ENCODE data around the gene LEKR1. TPM values are rescaled to one million over a fixed set of nuclear protein-coding genes. Genes with fewer than 3 reads are reported as not detected.

Gene LEKR1
- total RNA-seq, 1 experiment from 2014 or later: 0.90 TPM

- Histone ChIP-seq H3K4me1 (ENCODE audit: insufficient read depth, low read length, poor library complexity, severe bottlenecking) (peaks cover 19% of the 10 kb centered on the region), H3K4me3 (ENCODE audit: low read depth, low read length, poor library complexity, severe bottlenecking) (no peak overlapping the region), H3K36me3 (ENCODE audit: insufficient read depth, low read length, poor library complexity, severe bottlenecking) (no peaks in the 10 kb centered on the region), H3K27ac (ENCODE audit: low read depth, low read length, poor library complexity, severe bottlenecking) (no peak overlapping the region), H3K27me3 (replicated peaks; ENCODE audit: insufficient read depth, low read depth, low read length, poor library complexity) (no peaks in the 10 kb centered on the region), H3K9me3 (ENCODE audit: low read depth, low read length, poor library complexity, severe bottlenecking) (no peaks in the 10 kb centered on the region)
- CTCF ChIA-PET: no interaction called here
- DNase-seq (ENCODE audit: low spot score): no peak
- no TSS peak for BruUV-seq (replicated peaks)
- POLR2A ChIA-PET (ENCODE audit: low non-redundant PET): no interaction called here
- TF ChIP-seq CTCF (conservative IDR thresholded peaks at IDR 0.05; ENCODE audit: low read depth, low read length): no peak
- no peak for TF ChIP-seq EZH2 (IDR thresholded peaks at IDR 0.05; ENCODE audit: borderline replicate concordance, low read depth, low read length, poor library complexity, severe bottlenecking)
- intact Hi-C loops (cut with micrococcal nuclease; ENCODE audit: unreplicated experiment): no loop called here
Observed at GRCh38 chr3:157059661-157060060, 233.5 kb downstream of the LEKR1 start.

GRCh38 chr3:157061265-157061664, 235.1 kb downstream of the LEKR1 start:
- Histone ChIP-seq H3K4me3 (ENCODE audit: low read depth, low read length, poor library complexity, severe bottlenecking) (no peak overlapping the region), H3K27me3 (replicated peaks; ENCODE audit: insufficient read depth, low read depth, low read length, poor library complexity) (no peaks in the 10 kb centered on the region), H3K9me3 (ENCODE audit: low read depth, low read length, poor library complexity, severe bottlenecking) (no peaks in the 10 kb centered on the region), H3K27ac (ENCODE audit: low read depth, low read length, poor library complexity, severe bottlenecking) (no peak overlapping the region), H3K36me3 (ENCODE audit: insufficient read depth, low read length, poor library complexity, severe bottlenecking) (no peaks in the 10 kb centered on the region), H3K4me1 (ENCODE audit: insufficient read depth, low read length, poor library complexity, severe bottlenecking) (peaks cover 28% of the 10 kb centered on the region)
- TF ChIP-seq CTCF (conservative IDR thresholded peaks at IDR 0.05; ENCODE audit: low read depth, low read length): no peak
- TF ChIP-seq EZH2 (IDR thresholded peaks at IDR 0.05; ENCODE audit: borderline replicate concordance, low read depth, low read length, poor library complexity, severe bottlenecking): no peak
- ChIA-PET CTCF (no interaction called here), POLR2A (ENCODE audit: low non-redundant PET) (no interaction called here)
- no peak for DNase-seq (ENCODE audit: low spot score)
- BruUV-seq (replicated peaks): no TSS peak
- intact Hi-C loops (cut with micrococcal nuclease; ENCODE audit: unreplicated experiment): no loop called here

GRCh38 chr3:157063469-157063868, 237.3 kb downstream of the LEKR1 start:
- H3K9me3 ChIP-seq (ENCODE audit: low read depth, low read length, poor library complexity, severe bottlenecking): no peaks in the 10 kb centered on the region
- ChIA-PET CTCF (no interaction called here), POLR2A (ENCODE audit: low non-redundant PET) (interaction anchor here (0.7 kb wide), 1 partner anchor 25 kb away, joined by 3 read pairs; no protein-coding TSS in a partner anchor)
- H3K4me1 ChIP-seq (ENCODE audit: insufficient read depth, low read length, poor library complexity, severe bottlenecking): peaks cover 28% of the 10 kb centered on the region
- no peak for TF ChIP-seq EZH2 (IDR thresholded peaks at IDR 0.05; ENCODE audit: borderline replicate concordance, low read depth, low read length, poor library complexity, severe bottlenecking)
- DNase-seq (ENCODE audit: low spot score): no peak
- intact Hi-C loops (cut with micrococcal nuclease; ENCODE audit: unreplicated experiment): no loop called here
- no peaks in the 10 kb centered on the region for H3K36me3 ChIP-seq (ENCODE audit: insufficient read depth, low read length, poor library complexity, severe bottlenecking)
- H3K27ac ChIP-seq (ENCODE audit: low read depth, low read length, poor library complexity, severe bottlenecking): peak overlapping the region; percentile 38
- no peaks in the 10 kb centered on the region for H3K27me3 ChIP-seq (replicated peaks; ENCODE audit: insufficient read depth, low read depth, low read length, poor library complexity)
- BruUV-seq (replicated peaks): no TSS peak
- H3K4me3 ChIP-seq (ENCODE audit: low read depth, low read length, poor library complexity, severe bottlenecking): no peak overlapping the region

- intact Hi-C loops (cut with micrococcal nuclease; ENCODE audit: unreplicated experiment): no loop called here
- Histone ChIP-seq H3K27ac (ENCODE audit: low read depth, low read length, poor library complexity, severe bottlenecking) (peak overlapping the region; percentile 38), H3K9me3 (ENCODE audit: low read depth, low read length, poor library complexity, severe bottlenecking) (no peaks in the 10 kb centered on the region), H3K4me3 (ENCODE audit: low read depth, low read length, poor library complexity, severe bottlenecking) (no peak overlapping the region), H3K4me1 (ENCODE audit: insufficient read depth, low read length, poor library complexity, severe bottlenecking) (peaks cover 28% of the 10 kb centered on the region), H3K27me3 (replicated peaks; ENCODE audit: insufficient read depth, low read depth, low read length, poor library complexity) (no peaks in the 10 kb centered on the region), H3K36me3 (ENCODE audit: insufficient read depth, low read length, poor library complexity, severe bottlenecking) (no peaks in the 10 kb centered on the region)
- ChIA-PET CTCF (no interaction called here), POLR2A (ENCODE audit: low non-redundant PET) (interaction anchor here (0.7 kb wide), 1 partner anchor 25 kb away, joined by 3 read pairs; no protein-coding TSS in a partner anchor)
- BruUV-seq (replicated peaks): no TSS peak
- TF ChIP-seq CTCF (conservative IDR thresholded peaks at IDR 0.05; ENCODE audit: low read depth, low read length) (no peak), EZH2 (IDR thresholded peaks at IDR 0.05; ENCODE audit: borderline replicate concordance, low read depth, low read length, poor library complexity, severe bottlenecking) (no peak)
- peak; percentile 73 for DNase-seq (ENCODE audit: low spot score)
Observed at GRCh38 chr3:157063926-157064325, 237.8 kb downstream of the LEKR1 start.

Data from A673 (cell line).